Fibroblast of the conjunctiva (primary cell): ENCODE data around the gene CHSY1.
"Not testable (repeated sequence)": the region's sequence is repeated elsewhere in the genome, so short reads cannot be mapped to it uniquely, and the experiment has no call there.

Source experiments
- DNase-seq: peaks from one replicate; pipeline ENCODE4 v3.0.0-alpha.2; 2010; ENCODE audit warnings: low read depth

CHSY1 gene

DNA sequence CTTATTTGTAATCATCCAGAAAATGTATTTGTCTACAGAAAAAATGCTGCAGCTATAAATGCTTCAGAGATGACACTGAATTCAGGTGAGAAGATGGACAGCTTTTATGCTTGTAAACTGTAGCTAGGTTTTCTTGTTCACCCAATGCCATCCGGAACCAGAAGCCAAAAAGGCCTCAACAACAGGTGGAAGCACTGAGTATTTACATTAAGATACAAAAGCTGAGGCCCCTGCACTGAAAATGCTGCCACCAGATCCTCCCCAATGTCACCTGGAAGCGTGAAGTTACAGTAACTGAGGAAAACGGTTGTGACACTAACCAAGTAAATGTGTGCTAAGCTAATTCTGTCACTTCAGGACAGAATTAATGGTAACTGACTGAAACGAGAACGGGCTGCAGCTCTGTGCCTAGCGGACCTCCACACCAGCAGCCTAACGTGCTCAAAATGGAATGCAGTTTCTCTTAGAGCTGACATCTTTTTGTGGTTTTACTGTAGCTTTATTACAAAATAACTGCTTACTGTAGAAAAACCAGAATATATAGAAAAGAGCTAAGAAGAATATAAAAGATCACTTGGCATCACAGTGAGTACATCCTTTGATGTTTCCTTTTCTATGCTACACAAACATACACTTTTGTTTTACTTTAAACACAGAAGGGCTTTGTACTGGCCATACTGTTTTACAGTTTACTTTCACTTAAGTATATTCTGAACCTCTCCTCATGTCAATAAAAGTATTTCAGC is 7.6 kb downstream of the CHSY1 start:
- no peak for DNase-seq

DNA sequence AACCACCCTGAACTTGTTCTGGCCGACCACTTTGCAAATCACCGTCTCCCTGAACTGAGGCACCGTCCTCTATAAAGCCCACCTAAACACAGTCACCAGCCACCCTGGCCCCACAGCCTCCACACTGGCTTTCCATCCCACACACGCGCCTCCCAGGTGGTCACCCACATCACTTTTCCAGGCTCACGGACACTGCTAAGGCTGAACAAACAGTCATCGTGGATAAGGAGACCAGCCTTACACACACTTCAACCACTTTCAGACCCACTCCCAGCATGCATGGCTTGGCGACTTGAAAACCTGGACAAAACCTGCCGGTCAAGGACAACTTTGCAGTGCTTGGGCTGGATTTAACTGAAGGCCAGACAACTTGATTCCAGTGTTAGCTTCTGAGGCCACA is 8.4 kb downstream of the CHSY1 start:
- no peak for DNase-seq

DNA sequence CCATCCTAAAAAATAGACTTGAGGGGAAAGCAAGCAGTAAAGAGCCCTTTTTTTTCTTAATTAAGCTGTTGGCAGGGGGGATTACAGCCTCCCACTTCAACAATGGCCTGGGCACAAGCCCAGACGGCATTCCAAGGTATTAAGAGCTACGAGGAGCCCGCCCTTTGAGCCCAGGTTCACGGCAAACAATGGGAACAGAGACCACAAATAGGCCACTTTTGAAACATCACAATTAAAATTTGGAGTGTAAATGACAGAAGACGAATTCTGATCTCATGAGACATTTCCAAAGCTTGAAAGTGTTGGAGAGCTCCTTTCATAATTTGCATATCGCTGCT is 8.9 kb downstream of the CHSY1 start:
- no peak for DNase-seq

DNA sequence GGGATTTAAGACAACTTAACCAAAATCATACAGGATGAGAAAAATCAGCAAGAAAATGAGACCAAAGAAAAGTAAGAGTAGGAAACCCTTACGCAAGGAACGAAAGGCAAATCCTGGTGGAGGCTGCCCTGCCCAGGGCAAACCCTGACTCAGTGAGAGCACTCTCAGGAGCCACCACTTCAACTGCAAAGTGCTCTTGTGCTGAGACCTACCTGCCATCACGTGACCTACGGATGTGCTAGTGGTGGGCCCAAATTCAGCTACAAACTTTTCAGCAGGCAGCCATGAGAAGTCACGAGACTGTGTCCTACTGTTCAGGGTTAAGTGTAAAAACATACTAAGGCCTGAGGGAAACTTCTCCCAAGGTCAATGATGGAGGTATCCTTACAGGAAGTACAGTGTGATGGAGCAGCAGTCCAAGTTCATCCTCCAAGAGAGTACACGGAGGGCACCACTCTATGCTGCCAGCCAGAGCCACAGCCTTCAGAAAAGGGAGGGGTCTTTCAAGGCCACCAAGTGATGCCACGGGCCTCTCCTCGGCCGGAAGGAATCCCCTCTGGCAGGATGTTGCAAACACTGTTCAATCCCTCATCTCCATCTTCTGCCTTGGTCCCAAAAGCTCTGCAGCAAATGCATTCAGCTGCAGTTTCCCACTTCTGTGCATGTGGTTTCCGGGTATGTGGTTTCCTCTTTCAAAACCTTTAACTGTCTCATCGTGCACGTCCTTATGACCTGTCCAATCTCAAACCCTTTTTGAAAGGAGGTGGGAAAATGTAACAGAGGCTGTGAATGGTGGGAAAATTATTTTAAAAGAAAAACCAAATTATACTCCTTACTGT is 9.5 kb downstream of the CHSY1 start:
- no peak for DNase-seq

DNA sequence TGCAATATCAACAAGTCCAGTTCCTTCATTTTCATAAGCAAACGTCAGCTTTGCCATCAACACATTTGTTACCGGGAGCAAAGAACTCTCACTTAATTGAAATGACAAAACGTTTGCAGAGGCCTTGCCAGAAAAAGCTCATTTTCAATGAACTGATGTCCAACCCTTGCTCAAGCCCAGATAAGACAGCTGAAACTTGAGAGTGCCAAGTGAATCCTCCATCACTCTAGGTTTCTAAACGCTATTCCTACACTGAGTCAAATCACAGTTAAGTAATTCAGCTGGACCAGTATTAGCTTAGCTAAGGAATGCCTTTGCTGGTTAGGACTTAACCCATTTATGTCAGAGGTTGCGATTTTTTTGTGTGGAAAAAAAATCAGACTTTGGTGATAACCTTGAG is 11.5 kb downstream of the CHSY1 start:
- DNase-seq = no peak

DNA sequence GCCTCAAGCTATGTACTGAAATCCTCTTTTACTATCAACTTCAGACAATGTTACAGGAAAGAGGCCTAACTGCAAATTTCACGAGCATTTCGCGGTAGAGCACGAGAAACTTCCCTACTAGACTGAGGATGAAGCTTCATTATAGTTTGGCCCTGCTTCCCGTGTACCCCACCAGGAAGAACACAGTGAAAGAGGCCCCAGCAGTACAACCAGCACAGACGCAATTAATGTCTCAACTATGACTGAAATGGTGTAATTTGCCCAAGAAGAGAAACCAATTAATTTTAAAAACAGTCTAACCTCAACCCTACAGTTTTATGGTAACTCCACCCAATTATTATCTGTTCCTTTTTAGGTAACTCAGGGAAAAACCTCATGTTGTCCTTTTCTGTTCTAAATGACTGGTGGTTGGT is 12.1 kb downstream of the CHSY1 start:
- no peak for DNase-seq

DNA sequence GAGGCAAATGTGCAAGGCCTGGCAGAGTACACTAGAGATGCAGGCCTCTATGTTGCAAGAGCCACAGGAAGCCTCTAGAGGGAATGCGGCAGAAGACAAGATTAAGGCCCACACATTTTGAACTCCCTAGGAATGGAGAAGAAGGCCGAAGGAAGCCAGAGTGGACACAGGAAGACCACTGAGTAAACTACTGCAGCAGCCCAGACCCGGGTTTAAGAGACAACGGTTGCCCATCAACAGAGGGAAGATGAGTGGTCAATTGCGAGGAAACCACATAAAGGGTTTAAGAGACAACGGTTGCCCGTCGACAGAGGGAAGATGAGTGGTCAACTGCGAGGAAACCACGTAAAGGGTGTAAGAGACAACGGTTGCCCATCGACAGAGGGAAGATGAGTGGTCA is 14.6 kb downstream of the CHSY1 start:
- DNase-seq = no peak

DNA sequence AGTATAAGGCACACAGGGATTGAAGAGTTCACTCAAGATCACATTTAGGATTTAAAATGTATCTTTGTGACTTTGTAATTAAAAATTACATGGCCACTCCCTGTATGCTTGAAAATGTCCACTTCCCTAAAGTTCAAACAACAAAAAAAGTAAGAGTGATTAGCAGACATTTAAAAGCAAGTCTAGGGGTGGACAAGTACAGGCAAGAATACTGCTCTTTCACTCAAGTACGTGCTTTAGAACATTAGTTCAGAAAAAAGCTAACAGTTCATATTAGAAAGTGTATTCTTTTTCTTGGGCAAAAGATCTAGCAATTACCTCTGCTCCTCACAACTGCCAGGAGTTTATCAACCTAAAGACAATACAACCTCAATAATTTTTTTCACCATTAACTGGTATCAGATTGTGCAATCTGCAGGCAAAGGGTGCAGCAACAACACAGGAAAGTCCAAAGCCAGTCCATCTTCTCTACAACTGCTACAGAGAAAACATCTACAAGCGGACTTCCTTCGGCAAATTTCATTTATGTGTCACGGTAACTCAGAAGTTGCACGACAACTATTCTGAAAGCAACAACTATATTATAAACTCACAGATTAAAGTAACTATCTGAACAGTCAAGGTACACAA is 18.1 kb downstream of the CHSY1 start:
- no peak for DNase-seq

DNA sequence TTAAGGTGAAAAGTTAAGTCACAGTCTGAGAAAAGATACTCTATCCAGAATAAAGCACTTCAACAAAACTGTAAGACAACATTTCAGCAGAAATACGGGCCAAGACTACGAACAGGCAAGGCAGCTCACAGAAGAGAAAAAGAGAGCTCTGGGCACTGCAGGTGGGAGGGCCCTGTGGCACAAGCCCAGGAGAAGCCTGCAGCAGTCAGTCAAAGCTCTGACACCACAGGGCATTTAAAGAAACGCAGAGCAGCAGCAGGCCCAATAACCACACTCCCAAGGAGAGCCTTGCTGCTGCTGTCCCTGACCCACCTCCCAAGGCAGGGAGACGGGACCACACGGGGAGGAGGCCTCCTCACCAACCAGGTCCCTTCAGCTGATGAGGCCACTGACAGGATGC is 19.2 kb downstream of the CHSY1 start:
- DNase-seq = no peak

DNA sequence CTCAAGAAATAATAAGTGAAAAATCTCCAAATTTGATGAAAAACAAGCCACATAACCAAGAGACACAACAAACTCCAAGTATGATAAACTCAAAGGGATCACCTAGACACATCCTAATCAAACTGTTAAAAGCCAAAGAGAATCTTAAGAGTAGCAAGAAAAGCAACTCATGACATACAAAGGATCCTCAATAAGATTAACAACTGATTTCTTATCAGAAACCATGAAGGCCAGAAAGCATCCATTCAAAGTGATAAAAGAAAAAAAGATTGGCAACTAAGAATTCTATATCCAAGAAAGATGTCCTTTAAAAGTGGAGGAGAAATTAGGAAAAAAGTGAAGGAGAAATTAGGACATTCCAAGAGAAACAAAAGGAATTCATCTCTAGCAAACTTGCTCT is 23.5 kb downstream of the CHSY1 start:
- DNase-seq = no peak

DNA sequence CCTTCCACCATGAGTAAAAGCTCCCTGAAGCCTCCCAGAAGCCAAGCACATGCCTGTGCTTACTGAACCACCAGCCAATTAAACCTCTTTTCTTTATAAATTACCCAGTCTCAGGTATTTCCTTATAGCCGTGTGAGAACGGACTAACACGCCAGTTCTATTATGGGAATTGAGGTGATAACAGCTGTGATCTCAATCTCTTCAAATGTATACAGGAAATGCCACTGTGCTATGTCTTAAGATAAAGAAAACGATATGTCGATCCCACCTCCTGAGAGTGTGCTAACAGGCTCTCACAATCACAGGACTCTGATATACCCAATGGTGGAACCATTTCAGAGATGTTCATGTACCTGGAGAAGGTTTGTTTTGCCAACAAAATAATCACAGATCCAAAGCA is 26.2 kb downstream of the CHSY1 start:
- no peak for DNase-seq

DNA sequence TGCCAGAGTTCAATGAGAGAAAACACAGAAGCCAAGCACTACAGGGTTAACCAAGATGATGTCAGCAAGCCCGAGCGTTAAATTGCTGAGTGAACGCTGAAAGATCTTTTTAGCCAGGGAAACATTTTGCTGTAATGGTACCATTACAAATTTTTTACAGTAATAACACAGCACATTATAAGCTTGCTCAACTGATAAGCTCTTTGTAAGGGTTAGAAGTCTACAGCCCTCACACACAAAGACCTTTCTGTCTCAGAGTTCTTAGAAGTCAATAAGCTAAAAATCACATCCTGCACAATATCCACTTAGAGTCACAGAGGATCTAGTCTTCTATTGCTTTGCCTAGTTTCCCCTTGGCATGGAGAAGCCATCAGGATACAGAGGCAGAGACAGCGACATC is 29.9 kb downstream of the CHSY1 start:
- no peak for DNase-seq

DNA sequence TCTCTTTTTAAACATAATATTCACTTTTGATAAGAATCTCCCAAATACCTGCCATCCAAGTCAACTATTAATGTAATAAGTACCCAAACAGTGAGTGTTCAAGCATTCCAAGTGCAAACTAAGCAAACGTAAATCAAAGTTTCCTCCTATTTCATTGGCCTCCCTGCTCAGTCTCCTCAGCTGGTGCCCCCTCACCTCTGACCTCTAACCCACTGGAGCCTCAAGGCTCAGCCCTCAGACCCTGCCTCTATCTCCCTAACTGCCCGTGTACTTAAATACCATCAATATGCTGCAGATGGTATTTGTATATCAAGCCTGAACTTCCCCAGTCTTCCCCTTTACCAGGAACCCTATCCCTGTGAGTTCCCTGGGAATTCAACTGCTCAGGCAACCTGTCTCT is 31.8 kb downstream of the CHSY1 start:
- DNase-seq = no peak

DNA sequence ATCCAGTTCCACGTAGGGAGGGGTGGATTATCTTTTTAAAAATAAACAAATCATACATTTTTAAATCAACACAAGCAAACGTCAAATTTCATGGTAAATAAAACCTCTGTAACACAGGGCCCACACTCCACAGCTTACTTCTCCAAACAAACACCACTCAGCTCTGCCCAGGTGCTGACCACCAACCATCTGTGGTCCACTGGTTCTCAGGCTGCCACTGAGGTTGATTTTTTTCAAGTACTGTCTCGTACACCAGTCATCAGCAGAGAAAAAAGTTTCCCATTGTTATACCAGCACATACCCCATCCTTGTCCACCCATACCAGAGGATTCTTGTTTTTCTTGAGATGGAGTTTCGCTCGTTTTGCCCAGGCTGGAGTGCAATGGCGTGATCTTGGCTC is 32.4 kb downstream of the CHSY1 start:
- DNase-seq = no peak

DNA sequence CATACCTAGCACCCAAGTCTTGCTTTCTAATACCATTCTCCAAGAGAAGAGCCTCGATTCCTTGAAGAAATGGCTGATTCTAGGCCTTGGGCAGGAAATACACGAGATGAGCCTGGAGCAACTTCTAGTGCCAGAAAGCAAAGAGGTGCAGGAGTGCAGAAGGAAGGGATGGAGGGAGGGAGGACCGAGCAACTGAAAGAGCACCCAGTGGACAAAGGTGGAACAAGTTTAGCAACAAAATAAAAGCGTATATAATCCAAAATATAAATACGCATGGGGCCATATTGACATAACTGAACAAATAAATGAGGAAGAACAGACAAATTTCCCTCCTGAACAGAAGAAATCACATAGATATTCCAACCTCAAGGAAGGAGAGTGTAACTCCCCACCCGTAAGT is 34.4 kb downstream of the CHSY1 start:
- DNase-seq = no peak

DNA sequence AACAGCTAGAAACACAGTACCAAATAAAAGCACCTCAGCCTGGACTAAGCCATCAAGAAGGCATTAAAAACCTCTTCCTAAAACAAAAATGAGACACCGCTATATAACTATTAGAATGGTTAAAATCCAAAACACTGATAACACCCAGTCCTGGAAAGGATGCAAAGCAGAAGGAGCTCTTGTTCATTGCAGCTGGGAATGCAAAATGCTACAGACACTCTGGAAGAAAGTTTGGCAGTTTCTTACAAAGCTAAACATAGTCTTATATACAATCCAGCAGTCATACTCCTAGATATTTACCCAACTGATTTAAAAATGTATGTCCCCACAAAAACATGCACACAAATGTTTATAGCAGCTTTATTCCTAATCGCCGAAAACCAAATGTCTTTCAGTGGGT is 35.7 kb downstream of the CHSY1 start:
- DNase-seq = no peak

DNA sequence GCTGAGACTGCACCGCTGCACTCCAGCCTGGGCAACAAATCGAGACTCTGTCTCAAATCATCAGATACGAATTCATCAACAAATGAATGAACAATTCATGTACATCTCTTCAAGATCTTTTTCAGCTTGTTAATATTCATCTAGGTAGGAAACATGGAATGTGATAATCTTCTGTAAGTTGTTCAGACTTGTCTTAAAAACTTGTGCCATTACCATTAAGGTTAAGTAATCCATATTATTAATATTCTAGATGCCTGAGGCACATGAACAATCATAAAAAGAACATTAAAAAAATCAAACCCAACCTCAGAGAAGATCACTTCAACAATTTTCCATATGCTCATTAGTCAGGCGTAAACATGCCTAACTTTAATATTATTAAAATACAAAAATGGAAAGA is 36.2 kb downstream of the CHSY1 start:
- DNase-seq = no peak

DNA sequence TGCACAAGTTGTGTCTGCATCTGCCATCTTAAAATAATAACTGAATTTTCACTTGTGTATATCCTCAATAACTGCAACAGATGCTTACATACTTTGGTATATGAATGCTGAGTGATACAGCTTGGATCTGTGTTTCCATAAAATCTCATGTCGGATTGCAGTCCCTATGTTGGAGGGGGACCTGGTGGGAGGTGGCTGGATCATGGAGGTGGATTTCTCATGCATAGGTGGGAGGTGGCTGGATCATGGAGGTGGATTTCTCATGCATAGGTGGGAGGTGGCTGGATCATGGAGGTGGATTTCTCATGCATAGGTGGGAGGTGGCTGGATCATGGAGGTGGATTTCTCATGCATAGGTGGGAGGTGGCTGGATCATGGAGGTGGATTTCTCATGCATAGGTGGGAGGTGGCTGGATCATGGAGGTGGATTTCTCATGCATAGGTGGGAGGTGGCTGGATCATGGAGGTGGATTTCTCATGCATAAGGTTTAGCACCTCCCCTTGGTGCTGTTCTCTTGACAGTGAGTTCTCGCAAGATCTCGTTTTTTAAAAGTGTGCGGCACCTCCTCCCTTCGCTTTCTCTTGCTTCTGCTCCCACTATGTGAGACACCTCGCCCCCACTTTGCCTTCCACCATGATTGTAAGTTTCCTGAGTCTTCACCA is 37.3 kb downstream of the CHSY1 start:
- not testable (repeated sequence) for DNase-seq

DNA sequence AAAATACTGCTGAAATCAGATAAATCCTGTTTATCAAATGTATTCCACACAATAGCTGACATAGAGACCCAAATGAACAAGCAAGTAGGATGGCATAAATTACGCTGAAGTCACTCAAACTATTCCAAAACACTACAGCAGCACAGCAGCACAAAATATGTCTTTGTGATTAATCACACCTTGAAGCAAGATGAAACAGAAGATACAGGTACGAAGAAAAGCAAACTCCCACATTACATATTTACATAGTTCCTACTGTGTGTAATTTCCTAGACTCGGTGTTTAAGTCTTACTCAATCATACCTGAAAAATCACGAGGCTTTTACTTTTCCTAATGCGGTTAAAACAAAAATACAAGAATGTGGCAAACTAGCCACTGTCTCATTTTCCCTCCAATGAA is 38.3 kb downstream of the CHSY1 start:
- DNase-seq = no peak

DNA sequence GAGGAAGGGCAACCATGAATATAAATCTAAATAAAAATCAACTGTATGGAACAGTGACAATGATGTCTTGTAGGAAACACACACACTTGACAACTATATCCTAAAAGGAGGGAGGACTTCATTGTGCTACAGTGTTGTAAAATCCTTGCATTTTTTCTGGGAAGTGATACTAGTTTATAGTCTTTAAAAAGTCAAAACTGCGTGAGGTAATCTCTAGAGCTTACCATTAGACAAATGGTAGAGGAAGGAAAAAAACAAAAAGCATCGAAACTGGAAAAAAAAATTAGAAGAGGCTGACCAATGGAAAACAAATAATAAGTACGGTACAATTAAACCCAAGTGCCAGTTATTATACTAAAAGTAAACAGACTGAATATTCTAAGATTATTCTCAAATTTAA is 38.7 kb downstream of the CHSY1 start:
- DNase-seq = no peak

DNA sequence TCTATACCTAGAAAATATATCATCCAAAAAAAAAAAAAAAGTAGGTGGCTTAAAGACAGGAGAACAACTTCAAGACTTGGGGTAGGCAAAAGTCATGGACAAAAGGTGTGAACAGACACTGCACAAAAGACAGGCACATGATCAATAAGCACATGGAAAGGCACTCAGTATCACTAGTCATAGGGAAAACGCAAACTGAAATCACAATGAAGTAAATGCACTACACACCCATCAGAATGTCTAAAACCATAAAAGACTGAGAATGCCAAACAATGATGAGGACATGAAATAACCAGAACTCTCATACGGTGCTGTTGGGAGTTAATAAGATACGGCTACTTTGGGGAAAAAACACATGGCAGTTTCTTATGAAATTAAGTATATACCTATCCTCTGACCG is 40.0 kb downstream of the CHSY1 start:
- no peak for DNase-seq

DNA sequence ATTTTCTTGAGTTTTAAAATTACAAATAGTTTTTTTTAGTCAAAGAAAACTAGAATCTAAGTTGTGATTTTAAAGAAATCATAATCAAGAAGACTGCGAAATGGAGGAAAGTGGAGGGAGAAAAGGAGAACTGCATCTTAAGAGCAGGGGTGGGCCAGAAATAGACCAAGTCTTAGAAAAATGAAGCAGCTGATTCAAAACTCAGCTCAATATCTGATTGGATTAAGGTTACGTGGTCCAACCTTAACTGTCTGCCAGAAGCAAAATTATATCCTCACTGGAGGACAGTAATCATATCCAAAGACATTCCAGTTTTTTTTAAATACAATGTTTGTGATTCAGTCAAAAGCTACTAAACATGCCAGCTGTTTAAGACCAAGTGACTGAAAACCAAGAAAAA is 41.4 kb downstream of the CHSY1 start:
- DNase-seq = no peak

DNA sequence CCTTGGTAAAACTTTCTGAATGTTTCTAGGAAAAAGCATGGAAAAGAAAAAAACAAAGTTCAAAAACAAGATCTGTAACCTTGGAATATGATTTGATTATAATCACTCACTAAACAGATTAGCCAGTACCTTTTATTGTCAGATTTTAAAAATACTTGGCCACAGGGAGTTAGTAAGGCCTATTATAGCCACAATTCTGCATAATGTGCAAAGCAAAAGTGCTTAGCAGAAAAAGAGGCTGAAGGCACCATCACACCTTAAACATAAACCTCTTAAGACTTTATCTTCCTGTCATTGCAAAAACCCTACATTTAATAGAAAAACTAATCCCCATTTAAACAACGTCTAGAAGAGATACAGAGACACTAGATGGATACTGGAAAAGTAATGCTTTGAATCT is 41.8 kb downstream of the CHSY1 start:
- no peak for DNase-seq
